Right lobe of liver (tissue), 4 donors: ENCODE data around the gene IRF4.

Source experiments
- POLR2A ChIP-seq: fragments of 450-650 bp; IDR thresholded peaks from one replicate; pipeline ENCODE4 v1.6.1; 2017; ENCODE audit warnings: antibody characterized with exemption, mild to moderate bottlenecking
- TF ChIP-seq, protein P1 (sequence below), 4 donors: fragments of 200-600 bp in 3 of 4; fragments of 450-650 bp in 1 of 4; IDR thresholded peaks; one replicate each; pipeline versions ENCODE4 v1.5.1 to v1.8.0; 2016 to 2022; ENCODE audit warnings: antibody characterized with exemption in 4 of 4, mild to moderate bottlenecking in 2 of 4
- donor health status: DM: no; HTN: no; CAD: no.
- donor health status: DM: no; HTN: no; CAD: no.
- donor health status: DM: no; HTN: yes; CAD: no.

DNA sequence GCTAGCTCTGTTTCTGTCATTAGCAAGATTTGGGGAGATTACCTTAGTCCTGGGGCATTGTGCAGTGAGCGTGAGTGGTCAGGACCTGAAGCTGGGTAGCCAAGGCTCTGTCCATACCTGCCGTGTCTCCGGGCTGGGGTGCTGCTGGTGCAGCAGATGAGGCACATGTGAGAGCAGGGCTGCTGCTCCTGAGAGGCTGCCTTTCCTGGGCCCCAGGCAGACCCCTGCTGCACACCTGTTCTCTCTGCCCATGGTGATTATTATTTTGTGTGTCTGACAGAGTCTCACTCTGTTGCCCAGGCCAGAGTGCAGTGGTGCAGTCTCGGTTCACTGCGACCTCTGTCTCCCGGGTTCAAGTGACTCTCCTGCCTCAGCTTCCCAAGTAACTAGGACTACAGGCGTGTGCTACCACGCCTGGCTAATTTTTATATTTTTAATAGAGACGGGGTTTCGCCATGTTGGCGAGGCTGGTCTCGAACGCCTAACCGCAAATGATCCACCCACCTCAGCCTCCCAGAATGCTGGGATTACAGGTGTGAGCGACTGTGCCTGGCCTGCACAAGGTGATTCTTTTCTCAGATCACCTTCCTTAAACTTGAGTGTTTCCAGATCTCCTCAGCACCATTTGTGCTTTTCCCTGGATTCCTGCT is 36.8 kb upstream of the IRF4 start:
- TF ChIP-seq, protein P1, sequence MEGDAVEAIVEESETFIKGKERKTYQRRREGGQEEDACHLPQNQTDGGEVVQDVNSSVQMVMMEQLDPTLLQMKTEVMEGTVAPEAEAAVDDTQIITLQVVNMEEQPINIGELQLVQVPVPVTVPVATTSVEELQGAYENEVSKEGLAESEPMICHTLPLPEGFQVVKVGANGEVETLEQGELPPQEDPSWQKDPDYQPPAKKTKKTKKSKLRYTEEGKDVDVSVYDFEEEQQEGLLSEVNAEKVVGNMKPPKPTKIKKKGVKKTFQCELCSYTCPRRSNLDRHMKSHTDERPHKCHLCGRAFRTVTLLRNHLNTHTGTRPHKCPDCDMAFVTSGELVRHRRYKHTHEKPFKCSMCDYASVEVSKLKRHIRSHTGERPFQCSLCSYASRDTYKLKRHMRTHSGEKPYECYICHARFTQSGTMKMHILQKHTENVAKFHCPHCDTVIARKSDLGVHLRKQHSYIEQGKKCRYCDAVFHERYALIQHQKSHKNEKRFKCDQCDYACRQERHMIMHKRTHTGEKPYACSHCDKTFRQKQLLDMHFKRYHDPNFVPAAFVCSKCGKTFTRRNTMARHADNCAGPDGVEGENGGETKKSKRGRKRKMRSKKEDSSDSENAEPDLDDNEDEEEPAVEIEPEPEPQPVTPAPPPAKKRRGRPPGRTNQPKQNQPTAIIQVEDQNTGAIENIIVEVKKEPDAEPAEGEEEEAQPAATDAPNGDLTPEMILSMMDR (IDR thresholded peaks at IDR 0.05), result no peak
- no peak for TF ChIP-seq POLR2A
